CD4-positive, alpha-beta T cell treated with Interleukin-17A for 1 hour (primary cell): ENCODE results near the gene TENM4.
"Not testable (repeated sequence)": the region's sequence is repeated elsewhere in the genome, so short reads cannot be mapped to it uniquely, and the experiment has no call there.

Source experiments
- DNase-seq: peaks from one replicate; pipeline ENCODE4 v3.0.0-alpha.2; 2020

The TENM4 gene

DNA sequence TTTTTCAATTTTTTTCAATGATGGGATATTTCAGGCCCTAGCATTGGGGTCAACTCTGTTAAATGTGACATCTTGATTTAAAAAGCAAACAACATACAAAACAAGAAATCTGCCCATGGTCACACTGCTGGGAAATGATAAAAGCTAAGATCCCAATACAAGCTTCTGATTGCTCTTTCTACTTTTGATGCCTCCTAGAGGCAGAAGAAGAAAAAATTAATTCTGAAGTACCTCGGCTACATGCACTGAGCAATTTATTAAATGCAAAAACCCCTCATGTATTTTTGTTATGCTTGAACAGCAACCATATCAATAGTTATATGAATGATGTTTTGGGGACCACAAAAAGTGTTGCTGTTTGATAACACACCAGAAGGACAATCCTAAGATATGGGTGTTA lies 524.1 kb downstream of the TENM4 start:
- no peak for DNase-seq

DNA sequence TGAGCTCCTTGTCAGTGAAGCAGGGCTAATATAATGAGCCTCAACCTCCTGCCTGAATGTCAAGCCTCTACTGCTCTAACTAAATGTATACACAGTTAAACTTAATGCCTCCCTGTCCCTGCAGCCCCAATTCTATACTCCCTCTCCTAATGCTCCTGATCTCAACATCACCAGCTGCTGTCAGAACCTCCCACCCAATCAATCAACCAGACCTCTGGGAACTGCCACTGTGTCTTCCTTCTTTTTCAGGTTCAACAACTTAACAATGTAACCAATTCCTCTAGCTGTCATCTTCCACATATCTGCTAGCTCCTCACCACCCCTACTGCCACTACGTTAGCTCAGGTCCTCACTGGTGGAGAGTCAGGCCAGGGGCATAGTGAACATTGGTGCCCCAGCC lies 526.3 kb downstream of the TENM4 start:
- DNase-seq, result no peak

DNA sequence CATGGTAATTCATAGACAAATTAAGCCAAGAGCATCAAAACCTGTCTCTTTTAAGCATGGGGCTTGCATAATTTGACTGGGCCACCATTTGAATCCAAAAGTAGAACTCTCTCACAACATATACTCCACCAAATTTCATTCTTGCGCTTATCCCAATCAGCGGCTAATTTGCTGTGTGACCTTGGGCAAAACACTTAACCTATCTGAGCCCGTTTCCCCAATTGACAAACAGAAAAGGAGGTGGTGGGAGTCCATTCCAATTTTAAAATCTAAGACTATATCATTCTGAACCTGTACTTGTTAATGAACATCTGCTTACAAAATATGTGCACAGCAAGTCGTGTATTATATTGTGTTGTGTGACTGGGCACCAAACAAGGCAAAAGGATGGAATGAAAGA lies 528.1 kb downstream of the TENM4 start:
- no peak for DNase-seq

DNA sequence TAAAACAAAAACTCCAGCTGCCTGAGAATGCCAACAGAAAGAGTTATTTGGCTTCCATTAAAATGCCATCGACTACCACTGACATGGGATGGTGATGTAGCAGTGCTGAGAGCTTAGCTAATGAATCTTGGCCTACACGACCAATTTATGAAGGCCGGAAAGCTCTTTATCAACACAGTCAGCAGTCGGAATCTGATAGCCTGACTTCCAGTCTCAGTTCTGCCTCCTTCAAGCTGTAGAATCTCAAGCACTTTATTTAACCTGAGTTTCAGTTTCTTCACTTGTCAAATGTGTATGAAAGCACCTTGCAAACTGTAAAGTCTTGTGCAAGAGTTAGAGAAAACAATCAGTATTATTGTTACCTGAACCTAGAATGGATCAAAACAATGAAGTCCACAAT lies 530.5 kb downstream of the TENM4 start:
- no peak for DNase-seq

DNA sequence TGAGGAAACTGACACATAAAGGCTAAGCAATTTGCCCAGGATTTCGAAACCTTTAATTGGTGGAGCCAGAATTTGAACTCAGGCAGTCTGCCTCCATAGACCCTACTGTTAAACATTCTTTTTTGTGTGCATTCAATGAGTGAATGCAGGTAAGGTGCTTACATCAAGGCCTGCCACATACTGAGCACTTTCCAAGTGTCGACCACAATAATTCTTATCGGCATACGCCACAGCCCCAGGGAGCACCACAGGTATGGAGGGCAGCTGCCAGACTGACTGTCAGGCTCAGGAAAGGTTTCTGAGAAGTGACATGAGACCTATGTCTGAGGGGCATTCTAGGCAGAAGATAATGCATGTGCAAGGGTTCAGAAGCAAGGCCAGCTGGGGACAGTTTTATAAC lies 531.4 kb downstream of the TENM4 start:
- DNase-seq, result no peak

DNA sequence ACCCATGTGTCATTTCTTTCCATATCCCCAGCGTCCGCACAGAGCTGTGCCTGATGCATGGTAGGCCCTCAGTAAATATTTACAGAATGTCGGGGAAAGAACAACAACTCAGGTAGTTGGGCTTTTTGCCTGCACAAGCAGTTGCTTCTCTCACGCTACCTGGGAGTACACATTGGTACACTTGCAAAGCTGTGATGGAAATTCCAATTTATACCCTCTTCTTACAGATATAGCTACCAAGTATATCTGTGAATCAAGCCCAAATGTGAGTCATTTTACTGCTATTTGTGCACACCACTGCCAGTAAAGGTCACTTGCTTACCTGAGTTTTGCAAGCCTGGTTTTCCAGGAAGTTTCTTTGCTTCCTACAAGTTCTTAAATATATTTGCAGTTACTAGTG lies 533.2 kb downstream of the TENM4 start:
- no peak for DNase-seq

DNA sequence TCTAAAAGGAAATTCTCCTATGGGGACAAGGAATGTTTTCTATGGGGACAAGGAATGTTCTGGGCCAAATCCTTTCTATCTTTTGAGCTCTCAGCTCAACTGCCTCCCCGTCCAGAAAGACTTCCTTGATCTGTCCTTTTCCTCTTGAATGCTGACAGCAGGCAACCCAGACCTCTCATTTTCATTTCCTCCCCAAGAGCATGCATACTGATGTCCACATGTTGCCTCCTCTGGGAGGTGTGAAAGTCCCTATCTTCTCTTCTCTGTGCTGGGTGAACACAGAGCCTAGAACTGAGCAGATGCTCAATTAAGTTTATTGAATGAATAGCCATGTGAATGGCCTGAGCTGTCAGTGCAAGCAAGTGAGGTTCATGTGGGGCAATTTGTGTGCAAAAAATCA lies 534.3 kb downstream of the TENM4 start:
- no peak for DNase-seq

DNA sequence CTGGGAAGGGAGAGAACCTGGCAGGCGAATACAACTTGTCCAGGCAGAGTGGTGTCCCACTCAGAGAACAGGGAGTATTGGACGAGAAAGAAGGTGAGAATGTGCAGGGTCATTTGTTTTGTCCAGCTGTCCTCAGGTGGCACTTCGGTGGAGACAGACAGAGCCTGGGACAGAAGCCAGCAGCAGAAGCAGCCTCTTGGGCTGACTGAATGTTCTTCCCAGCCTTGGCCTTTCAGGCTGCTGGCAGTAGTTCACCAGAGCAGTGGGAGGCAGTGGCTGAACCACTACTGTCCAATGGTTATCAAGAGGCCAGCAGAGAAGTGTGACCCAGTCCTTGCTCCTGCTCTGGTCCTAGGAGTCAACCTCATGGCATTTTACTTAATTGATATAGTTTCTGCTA lies 535.1 kb downstream of the TENM4 start:
- no peak for DNase-seq

DNA sequence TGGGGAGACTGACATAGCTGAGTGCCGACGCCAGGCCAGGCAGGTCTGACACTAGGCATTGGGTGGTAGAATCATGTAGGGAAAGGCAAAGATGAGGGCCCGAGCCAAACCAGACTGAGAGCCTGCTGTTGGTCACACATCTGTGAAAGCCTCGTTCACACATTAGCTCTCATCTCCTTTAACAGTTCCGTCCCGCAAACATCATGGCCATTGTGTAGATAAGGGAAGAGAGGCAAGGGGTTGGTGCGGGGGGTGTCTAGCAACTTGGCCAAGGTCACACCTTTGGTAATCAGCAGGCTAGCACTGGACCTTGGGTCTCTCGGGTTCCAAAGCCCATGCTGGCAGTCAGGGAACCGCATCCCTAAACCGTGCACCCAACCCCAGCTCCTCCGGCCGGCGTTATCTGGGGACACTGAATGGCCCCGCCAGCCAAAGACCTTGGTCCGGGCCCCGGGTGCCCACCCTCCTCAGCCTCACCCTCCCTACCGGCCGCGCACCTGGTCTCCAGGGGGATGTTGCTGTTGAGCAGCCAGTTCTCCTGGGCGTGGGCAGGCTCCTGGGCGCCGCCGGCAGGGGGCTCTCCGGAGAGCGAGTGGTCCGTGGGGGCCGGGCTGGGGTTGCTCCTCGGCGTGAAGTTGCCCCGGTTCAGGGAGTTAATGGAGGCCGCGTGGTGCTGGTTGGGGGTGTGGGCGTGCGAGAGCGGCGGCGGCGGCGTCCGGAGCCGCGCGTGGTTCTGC lies 537.9 kb downstream of the TENM4 start:
- no peak for DNase-seq

DNA sequence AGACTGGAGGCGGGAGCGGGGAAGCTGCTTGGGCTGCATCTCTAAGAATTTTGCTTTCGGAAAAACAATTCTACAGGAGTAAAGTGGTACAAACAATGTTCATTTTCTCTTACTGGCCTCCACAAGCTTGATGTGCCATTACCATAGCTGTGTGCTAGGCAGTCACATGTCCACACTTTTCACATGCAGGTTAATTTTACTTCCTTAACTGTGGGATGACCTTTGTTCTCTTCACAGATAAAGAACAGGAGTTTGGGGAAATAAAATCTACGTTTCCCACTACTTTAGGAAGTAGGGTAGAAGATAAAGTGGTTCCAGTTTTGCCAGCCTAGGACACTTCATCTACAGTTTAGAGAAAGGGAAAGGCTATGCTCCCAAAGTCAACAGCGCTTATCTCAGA lies 539.0 kb downstream of the TENM4 start:
- DNase-seq, result no peak

DNA sequence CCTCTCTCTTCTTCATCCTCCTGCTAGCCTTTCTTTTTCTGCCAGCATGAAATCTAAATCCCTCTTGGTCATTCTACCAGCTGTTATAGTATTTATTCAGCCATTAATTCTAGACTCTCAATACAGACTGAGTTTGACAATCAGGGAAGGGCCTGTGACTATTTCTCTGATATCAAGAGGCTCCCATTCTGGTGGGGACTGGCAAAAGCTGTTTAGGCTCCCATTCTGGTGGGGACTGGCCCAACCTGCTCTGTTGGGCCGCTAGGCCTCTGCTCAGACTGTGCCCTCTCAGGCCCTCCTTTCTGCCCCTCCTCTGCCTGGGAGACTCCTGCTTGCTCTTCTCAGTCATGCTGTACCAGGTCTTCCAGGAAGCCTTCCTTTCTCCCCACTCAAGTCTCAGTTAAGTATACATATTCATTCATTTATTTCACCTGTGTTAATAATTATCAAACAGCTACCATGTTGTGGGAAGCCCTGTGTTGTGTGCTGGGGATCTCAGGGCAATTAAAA lies 542.5 kb downstream of the TENM4 start:
- no peak for DNase-seq

DNA sequence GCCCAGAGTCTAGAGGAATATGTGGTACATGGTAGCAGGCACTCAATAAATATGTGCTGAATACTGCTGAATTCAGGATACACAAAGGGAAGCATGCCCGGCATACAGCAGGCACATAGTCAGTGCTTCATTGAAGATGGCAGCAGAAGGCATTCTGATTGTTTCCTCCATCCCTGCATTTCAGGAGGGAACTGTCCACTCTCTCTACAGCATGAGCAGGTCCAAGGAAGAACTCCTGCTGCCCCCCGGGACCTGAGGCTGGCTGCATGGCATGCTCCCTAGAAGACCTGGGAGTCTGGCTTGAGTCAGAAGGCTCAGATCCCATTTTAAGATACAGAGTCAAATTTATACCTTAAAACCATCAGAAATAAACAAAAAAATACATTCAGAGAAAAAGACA lies 546.8 kb downstream of the TENM4 start:
- no peak for DNase-seq

DNA sequence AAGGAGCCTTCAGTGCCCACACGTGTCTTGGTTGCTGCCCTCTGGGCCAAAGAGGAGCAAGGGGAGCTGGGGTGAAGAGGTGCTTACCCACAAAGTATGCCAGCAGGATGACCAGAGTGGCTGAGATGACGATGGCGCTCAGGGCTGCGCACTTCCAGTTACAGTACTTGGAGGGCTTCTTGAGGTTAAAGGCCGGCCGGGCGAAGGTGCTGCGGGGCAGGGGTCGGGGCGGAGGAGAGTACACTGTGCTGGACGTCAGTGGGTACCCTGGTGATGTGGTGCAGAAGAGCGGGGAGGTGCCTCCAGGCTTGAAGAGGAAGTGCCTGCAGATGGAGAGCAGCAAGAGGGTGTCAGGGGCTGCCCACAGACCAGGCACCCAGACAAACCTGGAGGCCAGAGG lies 551.1 kb downstream of the TENM4 start:
- no peak for DNase-seq

DNA sequence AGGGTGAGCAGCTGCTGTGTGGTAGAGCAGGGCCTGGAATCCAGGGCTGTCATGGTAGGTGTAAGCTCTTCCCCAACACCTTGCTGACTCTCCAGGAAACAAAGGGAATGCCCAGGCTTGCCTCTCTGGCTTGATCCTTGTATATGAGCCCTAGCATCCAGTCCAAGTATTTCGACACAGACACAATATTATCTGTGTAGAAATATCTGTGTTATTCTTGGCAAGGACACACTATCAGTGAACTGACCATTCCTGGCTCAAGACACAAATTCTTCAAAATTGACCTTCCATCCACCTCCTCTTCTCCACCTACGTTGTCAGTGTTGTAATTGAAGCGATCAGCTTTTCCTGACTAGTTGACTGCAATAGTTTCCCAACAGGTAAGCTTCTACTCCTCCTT lies 554.2 kb downstream of the TENM4 start:
- no peak for DNase-seq

DNA sequence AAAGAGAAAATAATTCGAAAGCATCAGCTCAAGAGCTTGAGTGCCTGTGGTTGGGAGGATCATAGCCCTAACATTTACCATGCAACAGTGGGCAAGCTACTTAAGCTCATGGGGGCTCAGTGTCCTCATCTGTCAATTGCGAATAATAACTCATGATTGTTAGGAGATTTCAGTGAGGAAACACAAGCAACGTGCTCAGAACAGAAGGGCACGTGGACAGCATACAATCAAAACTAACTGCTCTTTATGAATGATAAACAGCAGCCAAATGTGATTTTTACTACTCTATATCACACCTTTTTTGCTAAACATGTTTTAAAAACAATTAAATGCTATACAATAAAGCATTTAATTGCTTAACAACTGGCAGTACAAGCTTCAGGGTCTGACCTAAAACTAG lies 556.1 kb downstream of the TENM4 start:
- DNase-seq, result no peak

DNA sequence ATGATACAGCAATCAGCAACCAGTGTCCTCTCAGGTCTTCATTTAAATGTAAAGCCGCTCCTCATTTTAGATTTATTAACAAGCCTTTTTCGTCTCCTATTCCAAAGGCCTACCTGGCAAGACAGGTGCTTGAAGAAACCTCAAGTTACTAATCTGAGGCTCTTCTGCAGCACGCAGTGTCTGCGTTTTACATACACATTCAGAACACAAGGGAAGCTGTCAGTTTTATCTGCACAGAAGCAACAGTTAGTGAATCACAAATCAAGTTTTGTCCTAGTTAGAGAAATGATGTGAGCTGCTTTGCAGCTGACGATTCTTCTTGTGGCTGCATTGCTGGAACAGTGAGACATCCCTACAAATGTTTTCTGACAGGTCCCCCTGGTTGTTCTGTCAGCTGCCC lies 557.3 kb downstream of the TENM4 start:
- no peak for DNase-seq

DNA sequence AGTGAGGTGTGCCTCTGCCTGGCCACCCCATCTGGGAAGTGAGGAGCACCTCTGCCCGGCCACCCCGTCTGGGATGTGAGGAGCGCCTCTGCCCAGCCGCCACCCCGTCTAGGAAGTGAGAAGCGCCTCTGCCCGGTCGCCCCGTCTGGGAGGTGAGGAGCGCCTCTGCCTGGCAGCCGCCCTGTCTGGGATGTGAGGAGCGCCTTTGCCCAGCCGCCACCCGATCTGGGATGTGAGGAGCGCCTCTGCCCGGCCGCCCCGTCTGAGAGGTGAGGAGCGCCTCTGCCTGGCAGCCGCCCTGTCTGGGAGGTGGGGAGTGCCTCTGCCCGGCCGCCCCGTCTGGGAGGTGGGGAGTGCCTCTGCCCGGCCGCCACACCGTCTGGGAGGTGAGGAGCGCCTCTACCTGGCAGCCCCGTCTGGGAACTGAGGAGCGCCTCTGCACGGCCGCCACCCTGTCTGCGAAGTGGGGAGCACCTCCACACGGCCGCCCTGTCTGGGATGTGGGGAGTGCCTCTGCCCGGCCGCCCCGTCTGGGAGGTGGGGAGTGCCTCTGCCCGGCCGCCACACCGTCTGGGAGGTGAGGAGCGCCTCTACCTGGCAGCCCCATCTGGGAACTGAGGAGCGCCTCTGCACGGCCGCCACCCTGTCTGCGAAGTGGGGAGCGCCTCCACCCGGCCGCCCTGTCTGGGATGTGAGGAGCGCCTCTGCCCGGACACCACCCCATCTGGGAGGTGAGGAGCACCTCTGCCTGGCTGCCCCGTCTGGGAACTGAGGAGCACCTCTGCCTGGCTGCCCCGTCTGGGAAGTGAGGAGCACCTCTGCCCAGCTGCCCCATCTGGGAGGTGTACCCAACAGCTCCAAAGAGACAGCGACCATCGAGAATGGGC lies 561.5 kb downstream of the TENM4 start:
- DNase-seq, result not testable (repeated sequence)

DNA sequence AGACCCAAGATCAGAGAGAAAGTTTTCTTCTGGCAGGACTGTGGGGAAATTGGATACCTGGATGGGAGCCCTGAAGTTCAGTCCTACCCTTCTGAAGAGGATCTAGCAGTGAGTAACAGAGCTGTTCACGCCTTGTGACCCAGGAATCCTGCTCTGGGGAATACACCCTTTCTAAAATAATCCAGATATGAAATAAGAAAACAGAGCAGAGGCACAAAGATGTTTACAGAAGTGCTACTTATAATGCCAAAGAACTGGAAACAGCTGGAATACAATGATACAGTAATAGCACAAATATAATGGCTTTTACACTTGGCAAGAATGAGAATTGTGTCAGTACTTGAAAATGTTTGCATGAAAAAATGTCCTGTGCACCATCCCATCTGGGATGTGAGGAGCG lies 562.2 kb downstream of the TENM4 start:
- no peak for DNase-seq

DNA sequence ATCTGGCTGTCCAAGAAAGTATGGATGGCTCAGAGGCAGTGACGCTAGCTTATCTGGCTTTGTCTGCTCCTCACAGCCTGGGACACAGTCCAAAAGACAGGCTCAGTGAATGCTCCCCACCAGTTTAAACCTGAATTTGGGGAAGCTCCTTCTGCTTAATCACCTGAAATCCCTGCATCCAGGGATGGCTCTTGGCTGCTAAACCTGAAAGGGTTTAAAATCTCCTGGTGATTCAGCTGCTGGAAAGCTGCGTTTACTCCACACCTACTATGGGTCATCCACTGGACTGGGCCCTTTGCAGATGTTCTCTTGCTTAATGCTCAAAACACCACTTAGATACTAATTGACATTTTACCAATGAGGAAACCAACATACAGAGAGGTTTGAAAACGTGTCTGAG lies 564.2 kb downstream of the TENM4 start:
- no peak for DNase-seq

DNA sequence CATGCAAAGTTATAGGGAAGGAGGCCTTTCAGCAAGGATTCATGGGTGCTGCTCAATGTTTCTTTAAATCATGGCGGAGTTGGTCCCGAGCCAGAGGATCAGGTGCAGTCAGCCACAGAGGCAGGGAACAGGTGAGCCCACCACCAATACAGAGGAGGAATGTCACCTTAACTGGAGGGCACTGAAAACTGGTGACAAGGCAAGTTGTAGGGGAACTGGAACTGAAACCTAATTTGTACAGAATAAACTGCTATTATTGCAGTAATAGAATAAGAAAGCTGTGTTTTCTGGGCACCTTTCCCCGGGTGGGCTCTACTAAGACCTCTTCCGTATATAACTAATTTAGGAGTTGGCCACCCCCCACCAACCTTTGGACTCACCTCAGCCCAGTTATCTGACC lies 570.2 kb downstream of the TENM4 start:
- no peak for DNase-seq

DNA sequence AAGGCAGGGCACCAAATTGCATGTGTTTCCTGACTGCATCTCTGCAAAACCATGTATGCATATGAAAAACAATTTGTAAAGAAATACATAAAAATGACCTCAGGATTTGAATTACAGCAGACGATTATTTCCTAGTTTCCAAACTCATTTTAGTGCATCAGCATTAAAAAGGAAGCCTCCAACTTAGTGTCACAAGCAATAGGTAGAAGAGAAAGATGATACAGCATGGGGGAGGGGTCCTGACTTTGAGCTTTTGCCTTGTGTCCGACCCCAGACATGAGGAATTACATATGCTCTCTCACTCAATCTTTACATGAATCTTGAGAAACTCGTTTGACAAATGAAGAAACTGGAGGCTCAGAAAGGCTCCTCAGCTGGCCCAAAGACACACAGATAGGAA lies 571.5 kb downstream of the TENM4 start:
- DNase-seq, result no peak

DNA sequence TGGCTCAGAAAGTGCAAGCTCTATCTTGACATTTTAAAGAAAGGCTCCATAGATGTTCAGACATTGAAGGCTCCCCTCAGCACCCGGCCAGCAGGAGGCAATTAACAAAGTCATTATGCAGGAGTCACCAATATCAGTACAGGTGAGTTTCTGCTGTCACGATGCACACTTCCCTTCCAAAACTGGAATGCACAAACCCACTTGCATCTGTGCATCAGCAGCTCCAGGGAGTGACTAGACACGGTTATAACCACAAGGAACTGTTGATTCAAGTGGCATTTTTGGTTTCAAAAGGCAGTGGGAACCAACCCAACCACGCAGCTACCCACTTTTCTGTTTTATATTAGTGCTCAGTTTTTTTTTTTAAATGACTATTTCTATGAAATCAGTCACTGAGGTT lies 572.3 kb downstream of the TENM4 start:
- no peak for DNase-seq

DNA sequence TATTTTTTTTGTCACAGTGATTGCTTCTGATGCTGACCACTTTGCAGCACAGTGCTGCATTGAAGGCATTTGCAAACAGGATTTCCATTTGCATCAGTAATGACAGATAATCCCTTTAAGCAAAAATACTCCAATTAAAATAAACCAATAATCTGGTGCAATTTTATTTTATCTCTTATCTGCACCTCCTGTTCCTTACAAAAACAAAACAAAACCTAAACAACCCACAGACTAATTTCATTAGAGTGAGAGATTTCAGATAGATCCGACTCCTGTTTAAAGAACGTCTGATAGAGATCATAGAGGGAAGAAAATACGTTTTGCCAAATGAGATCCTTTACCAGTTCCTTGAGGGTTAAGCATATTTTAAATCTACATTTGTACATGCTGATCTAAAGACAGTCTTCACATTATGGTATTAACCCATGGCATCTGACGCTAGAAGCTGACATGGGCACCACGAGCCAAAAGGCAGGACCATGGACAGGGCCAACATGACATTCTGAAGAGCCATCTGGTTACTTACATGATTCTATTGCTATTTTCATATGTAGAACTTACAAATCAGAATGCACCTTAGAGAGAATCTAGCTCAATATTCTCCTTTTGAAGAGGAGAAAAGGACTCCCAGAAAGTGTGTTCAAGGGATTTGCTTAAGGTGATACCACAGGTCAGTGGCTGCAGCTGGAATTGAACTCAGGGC lies 580.0 kb downstream of the TENM4 start:
- DNase-seq, result no peak

DNA sequence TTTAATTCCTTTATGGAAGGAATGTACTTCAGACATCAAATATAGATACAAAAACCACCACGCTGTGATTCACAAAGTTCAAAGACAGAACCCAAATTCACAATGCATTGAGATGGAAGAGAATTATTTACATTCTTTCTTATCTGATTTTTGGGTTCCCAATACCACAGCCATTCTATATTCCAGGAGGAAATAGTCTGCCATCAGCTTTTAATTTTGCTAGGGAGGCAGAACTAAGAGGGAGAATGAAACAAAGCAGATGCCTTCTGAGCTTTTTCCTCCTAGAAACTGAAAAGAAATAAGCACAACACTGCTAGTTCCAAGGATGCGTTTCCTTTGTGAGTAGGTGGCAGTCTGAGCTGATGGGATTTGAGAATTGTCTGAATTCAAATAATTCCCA lies 583.1 kb downstream of the TENM4 start:
- DNase-seq, result no peak
